Measurements from ENCODE around the gene FAM124B.

Gene FAM124B

DNA sequence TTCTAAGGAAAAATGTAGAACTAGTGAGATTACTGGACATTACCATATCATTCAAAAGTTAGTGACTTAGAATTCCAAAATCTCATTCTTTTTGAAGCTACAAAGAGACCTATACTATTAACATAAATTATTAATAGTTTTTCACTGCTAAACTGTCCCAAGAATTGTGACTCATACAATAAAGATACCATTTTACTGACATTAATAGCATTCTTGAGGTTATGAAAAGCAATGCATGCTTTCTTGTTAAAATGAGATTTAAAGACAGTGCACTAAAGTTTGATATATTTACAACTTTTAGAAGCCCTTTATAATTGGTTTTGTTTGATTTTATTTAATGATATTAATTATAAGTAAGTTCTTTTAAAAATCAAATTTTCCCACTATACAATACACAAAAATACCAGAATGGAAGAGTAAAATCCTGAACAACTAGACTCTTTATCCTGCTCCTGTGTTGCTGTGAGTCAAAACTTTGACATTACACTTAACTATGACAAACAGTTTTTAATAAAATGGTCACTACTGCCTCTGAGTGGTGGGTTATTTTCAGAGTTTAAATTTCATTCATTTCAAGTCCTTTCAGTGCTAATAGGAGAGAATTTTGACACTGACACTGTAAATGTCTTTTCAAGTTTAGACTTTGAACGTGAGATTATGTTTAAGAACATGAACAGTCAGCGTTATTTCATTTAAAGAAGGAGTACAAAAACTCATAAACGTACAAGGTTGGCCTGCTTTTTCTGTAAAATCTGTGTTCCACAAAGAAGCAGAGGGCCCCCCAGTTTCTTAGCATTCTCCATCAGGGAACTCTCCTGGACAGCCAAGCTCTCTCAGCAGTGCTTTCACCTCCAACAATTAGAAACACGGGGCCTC lies 54.5 kb downstream of the FAM124B start:
- no peak for DNase-seq (ENCODE audit: extremely low read depth in 1 of 2, low read depth in 1 of 2)

DNA sequence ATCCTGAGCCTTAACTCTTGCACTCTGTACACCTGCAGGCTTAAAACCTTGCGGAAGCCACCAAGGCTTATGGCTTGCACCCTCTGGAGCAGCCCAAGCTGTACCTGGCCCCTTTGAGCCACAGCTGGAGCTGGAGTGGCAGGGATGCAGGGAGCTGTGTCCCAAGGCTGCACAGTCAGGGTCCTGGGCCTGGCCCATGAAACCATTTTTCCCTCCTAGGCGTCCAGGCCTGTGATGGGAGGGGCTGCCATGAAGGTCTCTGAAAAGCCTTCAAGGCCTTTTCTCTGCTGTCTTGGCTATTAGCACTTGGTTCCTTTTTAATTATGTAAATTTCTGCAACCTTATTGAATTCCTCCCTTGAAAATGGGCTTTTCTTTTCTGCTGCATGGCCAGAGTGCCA lies 56.4 kb downstream of the FAM124B start:
- DNase-seq (ENCODE audit: extremely low read depth in 1 of 2, low read depth in 1 of 2) = no peak

DNA sequence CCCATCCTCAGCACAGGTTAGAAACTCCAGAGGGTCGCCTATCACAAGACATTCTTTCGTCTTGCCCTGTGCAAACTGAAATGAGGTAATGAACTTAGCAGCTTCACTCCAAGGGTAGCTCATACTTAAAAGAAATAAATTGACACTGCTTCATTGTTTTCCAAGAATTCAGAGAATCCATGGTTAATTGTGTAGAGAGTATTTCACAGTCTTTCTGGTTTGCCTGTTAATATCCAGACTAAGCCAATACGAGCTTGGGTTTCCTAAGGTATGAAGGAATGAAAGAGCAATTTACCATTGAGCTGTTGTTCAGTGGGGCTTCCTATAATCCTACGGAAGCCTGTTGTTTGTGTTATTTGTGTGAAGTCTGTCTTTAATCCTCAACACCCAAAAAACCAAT lies 58.7 kb downstream of the FAM124B start:
- DNase-seq (ENCODE audit: extremely low read depth in 1 of 2, low read depth in 1 of 2) = no peak

DNA sequence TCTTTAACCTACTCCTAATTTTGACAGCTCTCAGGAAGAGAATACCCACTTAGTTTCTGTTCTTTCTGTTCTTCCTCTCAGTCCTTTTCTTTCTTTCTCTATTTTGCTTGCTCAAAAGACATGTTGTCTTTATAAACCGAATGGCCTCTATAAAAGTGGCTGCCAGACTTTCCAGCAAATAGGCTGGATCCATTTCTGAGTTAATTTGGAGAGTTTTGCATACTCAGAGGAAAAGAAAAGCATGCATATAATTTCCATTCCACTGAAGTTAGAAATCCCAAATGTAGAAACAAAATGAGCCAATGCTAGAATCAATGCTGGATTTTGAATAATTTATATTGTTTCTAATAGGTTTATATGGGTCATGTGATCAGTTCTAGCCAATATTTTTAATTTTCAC lies 65.9 kb downstream of the FAM124B start:
- DNase-seq (ENCODE audit: extremely low read depth in 1 of 2, low read depth in 1 of 2) = no peak

DNA sequence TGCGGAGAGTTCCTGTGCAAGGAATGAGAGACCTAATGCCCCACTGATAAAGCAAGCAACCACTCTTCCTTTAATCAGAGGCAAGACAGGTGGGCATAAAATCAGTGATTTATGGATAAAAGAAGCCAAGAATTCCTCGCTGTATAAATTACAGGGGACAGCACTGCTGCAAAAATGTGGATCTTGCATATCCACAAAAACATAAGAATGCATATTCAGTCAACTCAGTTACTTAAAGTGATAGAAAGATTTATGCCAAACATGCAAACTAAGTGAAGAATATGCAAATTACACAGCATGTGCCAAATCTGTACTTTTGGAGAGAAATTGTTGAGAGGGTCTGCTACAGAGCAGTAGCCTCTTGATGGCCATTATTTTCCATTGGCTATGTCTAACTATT lies 67.2 kb downstream of the FAM124B start:
- DNase-seq (ENCODE audit: extremely low read depth in 1 of 2, low read depth in 1 of 2) = no peak

DNA sequence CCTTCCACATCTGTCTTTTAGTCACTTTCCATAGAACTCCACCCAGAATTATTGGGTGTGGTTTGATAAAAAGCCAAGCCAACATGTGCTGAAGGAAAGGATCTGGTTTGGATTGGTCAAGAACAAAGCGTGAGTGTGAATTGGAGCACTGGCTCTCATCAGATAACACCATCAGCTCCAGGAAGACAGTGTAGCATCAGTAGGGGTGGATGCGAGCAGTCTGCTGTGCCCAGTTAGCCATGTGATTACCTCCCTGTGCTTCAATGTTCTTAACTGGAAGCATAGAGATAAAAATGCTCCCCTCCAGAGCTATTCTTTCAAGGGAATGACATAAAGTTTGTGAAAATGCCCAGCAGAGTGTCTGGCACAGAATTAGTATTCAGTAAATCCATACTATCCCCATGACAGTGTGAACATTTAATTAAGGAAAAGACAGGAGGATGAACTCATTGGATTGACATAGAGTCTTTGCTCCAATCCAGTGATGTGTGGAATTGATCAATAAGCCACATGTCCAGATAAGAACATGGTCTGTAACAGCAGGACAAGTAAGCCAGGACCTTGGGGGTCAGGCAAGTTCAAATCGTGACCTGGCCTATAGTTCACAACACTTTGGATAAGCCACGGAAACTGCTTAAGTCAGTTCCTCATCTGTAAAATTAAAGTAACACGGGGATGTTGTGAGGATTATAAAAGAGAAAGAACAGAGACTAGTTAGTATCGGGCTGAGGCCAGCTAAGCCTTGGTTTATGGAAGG lies 68.0 kb downstream of the FAM124B start:
- no peak for DNase-seq (ENCODE audit: extremely low read depth in 1 of 2, low read depth in 1 of 2)

DNA sequence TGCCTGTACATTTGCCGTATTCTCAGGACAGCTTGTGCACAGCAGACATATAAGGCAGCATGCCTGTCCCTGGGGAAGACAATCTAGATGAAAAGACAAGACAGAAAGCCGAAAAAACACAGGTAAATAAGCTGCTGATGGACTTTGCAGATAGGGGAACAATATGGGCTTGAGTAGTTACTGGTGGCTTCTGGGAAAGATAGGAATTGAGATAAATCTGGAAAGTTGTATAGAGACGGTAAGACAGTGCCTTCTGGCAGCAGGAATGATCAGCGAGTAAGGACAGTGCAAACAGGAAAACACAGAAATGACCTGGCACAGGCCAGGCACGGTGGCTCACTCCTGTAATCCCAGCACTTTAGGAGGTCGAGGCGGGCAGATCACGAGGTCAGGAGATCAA lies 70.2 kb downstream of the FAM124B start:
- DNase-seq (ENCODE audit: extremely low read depth in 1 of 2, low read depth in 1 of 2) = no peak

DNA sequence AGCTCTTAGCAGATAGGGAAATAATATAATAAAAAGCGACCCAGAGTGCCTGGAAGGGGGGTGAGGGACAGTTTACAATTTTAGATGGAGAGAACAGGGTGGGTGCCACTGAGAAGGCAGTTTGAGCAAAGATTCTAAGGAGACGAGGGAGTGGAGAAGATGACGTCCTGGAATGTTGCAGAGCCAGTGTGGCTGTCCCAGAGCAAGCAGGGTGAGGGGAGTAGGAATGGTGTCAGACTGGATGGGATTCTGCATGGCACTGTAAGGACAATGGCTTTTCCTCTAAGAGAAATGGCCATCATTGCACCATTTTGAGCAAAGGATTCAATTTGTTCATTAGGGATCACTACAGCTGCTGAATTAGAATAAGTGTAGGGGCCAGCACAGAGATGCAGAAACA lies 73.1 kb downstream of the FAM124B start:
- DNase-seq (ENCODE audit: extremely low read depth in 1 of 2, low read depth in 1 of 2) = no peak

Measured in stimulated activated CD8-positive, alpha-beta memory T cell treated with anti-CD3 and anti-CD28 coated beads, Interleukin-7, amount 100 ng/mL, for 48 hours (primary cell).